DND-41 (cell line): Measurements from ENCODE around the gene MIPOL1.

Experiments
- EZH2 ChIP-seq: IDR thresholded peaks from 3 replicates; pipeline ENCODE4 v1.6.1; 2012; ENCODE audit warnings: borderline replicate concordance, low read depth, mild to moderate bottlenecking, moderate library complexity, low read length, inconsistent platforms; ENCODE audit not compliant: severe bottlenecking
- TF ChIP-seq, protein P1 (sequence below): IDR thresholded peaks from 2 replicates; pipeline ENCODE4 v1.5.1; 2012; ENCODE audit warnings: borderline replicate concordance, low read length, moderate library complexity, mild to moderate bottlenecking; ENCODE audit not compliant: poor library complexity, severe bottlenecking; ENCODE audit errors: extremely low read depth

DNA sequence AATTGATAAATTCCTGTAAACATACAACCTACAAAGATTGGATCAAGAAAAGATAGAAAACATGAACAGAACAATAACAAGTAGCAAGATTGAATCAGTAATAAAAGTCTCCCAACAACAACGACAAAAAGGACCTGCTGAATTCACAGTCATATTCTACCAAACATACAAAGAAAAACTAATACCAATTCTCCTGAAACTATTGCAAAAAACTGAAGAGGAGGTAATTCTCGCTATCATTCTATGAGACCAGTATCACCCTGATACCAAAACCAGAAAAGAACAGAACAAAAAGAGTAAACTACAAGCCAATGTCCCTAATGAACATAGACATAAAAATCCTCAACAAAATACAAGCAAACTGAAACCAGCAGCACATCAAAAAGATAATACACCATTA lies 39.8 kb upstream of the MIPOL1 start:
- TF ChIP-seq EZH2 = no peak
- TF ChIP-seq, protein P1, sequence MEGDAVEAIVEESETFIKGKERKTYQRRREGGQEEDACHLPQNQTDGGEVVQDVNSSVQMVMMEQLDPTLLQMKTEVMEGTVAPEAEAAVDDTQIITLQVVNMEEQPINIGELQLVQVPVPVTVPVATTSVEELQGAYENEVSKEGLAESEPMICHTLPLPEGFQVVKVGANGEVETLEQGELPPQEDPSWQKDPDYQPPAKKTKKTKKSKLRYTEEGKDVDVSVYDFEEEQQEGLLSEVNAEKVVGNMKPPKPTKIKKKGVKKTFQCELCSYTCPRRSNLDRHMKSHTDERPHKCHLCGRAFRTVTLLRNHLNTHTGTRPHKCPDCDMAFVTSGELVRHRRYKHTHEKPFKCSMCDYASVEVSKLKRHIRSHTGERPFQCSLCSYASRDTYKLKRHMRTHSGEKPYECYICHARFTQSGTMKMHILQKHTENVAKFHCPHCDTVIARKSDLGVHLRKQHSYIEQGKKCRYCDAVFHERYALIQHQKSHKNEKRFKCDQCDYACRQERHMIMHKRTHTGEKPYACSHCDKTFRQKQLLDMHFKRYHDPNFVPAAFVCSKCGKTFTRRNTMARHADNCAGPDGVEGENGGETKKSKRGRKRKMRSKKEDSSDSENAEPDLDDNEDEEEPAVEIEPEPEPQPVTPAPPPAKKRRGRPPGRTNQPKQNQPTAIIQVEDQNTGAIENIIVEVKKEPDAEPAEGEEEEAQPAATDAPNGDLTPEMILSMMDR = no peak
